GM23248 (cell line): ENCODE measurements around the gene LCE1E. TPM values are rescaled to one million over a fixed set of nuclear protein-coding genes. Genes with fewer than 3 reads are reported as not detected.
A peak's percentile ranks its signal among the peaks of the same experiment; 100 is the strongest.

Source experiments
- DNase-seq: peaks from one replicate; pipeline ENCODE4 v3.0.0-alpha.2; 2015
- H2AFZ ChIP-seq: fragments of 200-600 bp; sonication (generic); 2 replicates; pipeline ENCODE4 v1.6.1; 2016; ENCODE audit warnings: antibody characterized with exemption
- H3F3A ChIP-seq: fragments of 200-600 bp; sonication (generic); 2 replicates; pipeline ENCODE4 v1.6.1; 2016; ENCODE audit warnings: mild to moderate bottlenecking, antibody characterized with exemption, mixed run types; ENCODE audit not compliant: insufficient read depth
- H3K27ac ChIP-seq: fragments of 200-600 bp; sonication (generic); 2 replicates; pipeline ENCODE4 v1.5.1; 2016; ENCODE audit warnings: mild to moderate bottlenecking
- H3K27me3 ChIP-seq: fragments of 200-600 bp; sonication (generic); replicated peaks from 2 replicates; pipeline ENCODE4 v1.6.1; 2016; ENCODE audit warnings: mild to moderate bottlenecking; ENCODE audit not compliant: insufficient read depth
- H3K36me3 ChIP-seq: fragments of 200-600 bp; sonication (generic); 2 replicates; pipeline ENCODE4 v1.6.1; 2016; ENCODE audit warnings: low read depth, mild to moderate bottlenecking
- H3K4me1 ChIP-seq: fragments of 200-600 bp; sonication (generic); 2 replicates; pipeline ENCODE4 v1.6.1; 2016; ENCODE audit warnings: mild to moderate bottlenecking; ENCODE audit not compliant: insufficient read depth
- H3K4me2 ChIP-seq: fragments of 200-600 bp; sonication (generic); one replicate; pipeline ENCODE4 v1.6.1; 2016; ENCODE audit warnings: mild to moderate bottlenecking; ENCODE audit not compliant: unreplicated experiment
- H3K4me3 ChIP-seq: fragments of 200-600 bp; sonication (generic); 2 replicates; pipeline ENCODE4 v1.5.1; 2016; ENCODE audit warnings: mild to moderate bottlenecking
- H3K79me2 ChIP-seq: fragments of 200-600 bp; sonication (generic); 2 replicates; pipeline ENCODE4 v1.6.1; 2016; ENCODE audit warnings: mild to moderate bottlenecking; ENCODE audit not compliant: insufficient read depth
- H3K9ac ChIP-seq: fragments of 200-600 bp; sonication (generic); 2 replicates; pipeline ENCODE4 v1.6.1; 2016; ENCODE audit warnings: mild to moderate bottlenecking
- H3K9me2 ChIP-seq: fragments of 200-600 bp; sonication (generic); 2 replicates; pipeline ENCODE4 v1.6.1; 2016; ENCODE audit warnings: mixed run types, mild to moderate bottlenecking, moderate library complexity; ENCODE audit not compliant: insufficient read depth
- H3K9me3 ChIP-seq: fragments of 200-600 bp; sonication (generic); one replicate; pipeline ENCODE4 v1.6.1; 2017; ENCODE audit warnings: low read depth
- H4K20me1 ChIP-seq: fragments of 200-600 bp; sonication (generic); 2 replicates; pipeline ENCODE4 v1.6.0; 2016; ENCODE audit not compliant: insufficient read depth
- EZH2 ChIP-seq: fragments of 200-600 bp; sonication (generic); IDR thresholded peaks from 2 replicates; pipeline ENCODE4 v1.6.1; 2018; ENCODE audit warnings: antibody characterized with exemption, mild to moderate bottlenecking; ENCODE audit not compliant: insufficient read depth, poor library complexity, severe bottlenecking
- EZH2phosphoT487 ChIP-seq: fragments of 200-600 bp; sonication (generic); IDR thresholded peaks from 2 replicates; pipeline ENCODE4 v1.6.1; 2018; ENCODE audit warnings: antibody characterized with exemption, moderate library complexity, mild to moderate bottlenecking, low read depth; ENCODE audit not compliant: insufficient read depth
- WGBS, 2 experiments: methylation state at CpG; one replicate each; pipeline ENCODE4 v1.1.6; 2015 to 2017; ENCODE audit warnings: low lambda C conversion rate in 2 of 2, low coverage in 1 of 2; ENCODE audit errors: missing lambda C conversion rate in 2 of 2; 5-methylcytosine and 5-hydroxymethylcytosine counted together
- in situ Hi-C: fragments of 300-500 bp; cut with MboI; formaldehyde crosslinking; loops from 2 replicates; pipeline ENCODE4 v1.15.0; 2020
- polyA plus RNA-seq: library from polyadenylated mRNA; unstranded; fragments of >200 nt; fragmentation: Nextera tagmentation; extraction: Ambion mirVana; gene quantifications from 2 replicates; pipeline ENCODE4 v1.2.1, GENCODE V29; 2016
- total RNA-seq: library from RNA; depleted of rRNA; stranded (reverse); fragments of >200 nt; shearing (Covaris generic); gene quantifications from 2 replicates; pipeline ENCODE4 v1.2.3, GENCODE V29; 2014

LCE1E gene
- total and polyA plus RNA-seq, 2 experiments from 2014 or later: not detected

- H3K27me3 ChIP-seq: no peaks in the 10 kb centered on the region
- H3K4me1 ChIP-seq: peaks cover 5% of the 10 kb centered on the region; the same call in 1 of the 2 replicates
- TF ChIP-seq EZH2 (no peak), EZH2phosphoT487 (no peak)
- no peaks in the 10 kb centered on the region for H3K9me2 ChIP-seq
- in situ Hi-C loops: no loop called here
- no peaks in the 10 kb centered on the region for H3K9me3 ChIP-seq
- no peaks in the 10 kb centered on the region for H3K36me3 ChIP-seq
- no peak overlapping the region for H3K9ac ChIP-seq
- no peak overlapping the region for H2AFZ ChIP-seq
- H3K4me3 ChIP-seq: no peak overlapping the region
- H4K20me1 ChIP-seq: no peaks in the 10 kb centered on the region
- DNase-seq: peak; percentile 32
- WGBS, 2 experiments: 51 to 58% methylated on average over 4 of the region's 4 CpGs
- H3K27ac ChIP-seq: no peak overlapping the region
- H3F3A ChIP-seq: peaks cover 7% of the 10 kb centered on the region; the same call in 1 of the 2 replicates
- H3K4me2 ChIP-seq: no peak overlapping the region
- H3K79me2 ChIP-seq: no peaks in the 10 kb centered on the region
Measured at GRCh38 chr1:152777510-152778137, 8.4 kb upstream of the LCE1E start.

- 22 to 36% methylated on average over 2 of the region's 2 CpGs for WGBS, 2 experiments
- Histone ChIP-seq H3K9me2 (no peaks in the 10 kb centered on the region), H4K20me1 (no peaks in the 10 kb centered on the region), H3K27ac (no peak overlapping the region), H3K4me2 (no peak overlapping the region), H3K79me2 (no peaks in the 10 kb centered on the region), H3K27me3 (no peaks in the 10 kb centered on the region), H2AFZ (no peak overlapping the region), H3F3A (peaks cover 9% of the 10 kb centered on the region; the same call in 1 of the 2 replicates), H3K4me1 (peaks cover 5% of the 10 kb centered on the region; the same call in 1 of the 2 replicates), H3K36me3 (no peaks in the 10 kb centered on the region), H3K9me3 (no peaks in the 10 kb centered on the region), H3K4me3 (no peak overlapping the region), H3K9ac (no peak overlapping the region)
- no peak for TF ChIP-seq EZH2
- TF ChIP-seq EZH2phosphoT487: no peak
- in situ Hi-C loops: no loop called here
- no peak for DNase-seq
Measured at GRCh38 chr1:152783095-152783494, 3.0 kb upstream of the LCE1E start.

- Histone ChIP-seq H3K4me2 (no peak overlapping the region), H3K4me1 (no peaks in the 10 kb centered on the region), H3K36me3 (no peaks in the 10 kb centered on the region), H3K27me3 (peaks cover 9% of the 10 kb centered on the region; the same call in 1 of the 2 replicates), H3K9me2 (no peaks in the 10 kb centered on the region), H3K9me3 (no peaks in the 10 kb centered on the region), H2AFZ (no peak overlapping the region), H3K27ac (no peak overlapping the region), H3K79me2 (no peaks in the 10 kb centered on the region), H3F3A (no peaks in the 10 kb centered on the region), H3K4me3 (no peak overlapping the region), H4K20me1 (no peaks in the 10 kb centered on the region), H3K9ac (no peak overlapping the region)
- in situ Hi-C loops: no loop called here
- WGBS, 2 experiments: 26 to 31% methylated on average over 4 of the region's 4 CpGs
- TF ChIP-seq EZH2phosphoT487 (no peak), EZH2 (no peak)
- DNase-seq: no peak
Measured at GRCh38 chr1:152795686-152796085, 9.6 kb downstream of the LCE1E start.

GRCh38 chr1:152796421-152796820 is 10.4 kb downstream of the LCE1E start, which contains the start of gene LCE1D:
Gene LCE1D (plus strand): TSS chr1:152796721. CDS start chr1:152797795, 1,074 bp downstream.
- no peaks in the 10 kb centered on the region for H3K9me2 ChIP-seq
- peaks cover 9% of the 10 kb centered on the region; the same call in 1 of the 2 replicates for H3K27me3 ChIP-seq
- in situ Hi-C loops: no loop called here
- no peaks in the 10 kb centered on the region for H4K20me1 ChIP-seq
- no peak within 1 kb of the TSS for H3K27ac ChIP-seq
- H3K4me1 ChIP-seq: no peaks in the 10 kb centered on the region
- no peaks in the 10 kb centered on the region for H3K79me2 ChIP-seq
- H3K4me3 ChIP-seq: no peak within 1 kb of the TSS
- H2AFZ ChIP-seq: no peak within 1 kb of the TSS
- no peaks in the 10 kb centered on the region for H3F3A ChIP-seq
- no peaks in the 10 kb centered on the region for H3K9me3 ChIP-seq
- no peak within 1 kb of the TSS for H3K4me2 ChIP-seq
- 7 to 10% methylated on average over 2 to 3 of the region's 3 CpGs for WGBS, 2 experiments
- no peak within 1 kb of the TSS for H3K9ac ChIP-seq
- no peak for TF ChIP-seq EZH2
- DNase-seq: no peak
- no peaks in the 10 kb centered on the region for H3K36me3 ChIP-seq
